ENCODE measurements around the gene MOB1B.

The MOB1B gene

DNA sequence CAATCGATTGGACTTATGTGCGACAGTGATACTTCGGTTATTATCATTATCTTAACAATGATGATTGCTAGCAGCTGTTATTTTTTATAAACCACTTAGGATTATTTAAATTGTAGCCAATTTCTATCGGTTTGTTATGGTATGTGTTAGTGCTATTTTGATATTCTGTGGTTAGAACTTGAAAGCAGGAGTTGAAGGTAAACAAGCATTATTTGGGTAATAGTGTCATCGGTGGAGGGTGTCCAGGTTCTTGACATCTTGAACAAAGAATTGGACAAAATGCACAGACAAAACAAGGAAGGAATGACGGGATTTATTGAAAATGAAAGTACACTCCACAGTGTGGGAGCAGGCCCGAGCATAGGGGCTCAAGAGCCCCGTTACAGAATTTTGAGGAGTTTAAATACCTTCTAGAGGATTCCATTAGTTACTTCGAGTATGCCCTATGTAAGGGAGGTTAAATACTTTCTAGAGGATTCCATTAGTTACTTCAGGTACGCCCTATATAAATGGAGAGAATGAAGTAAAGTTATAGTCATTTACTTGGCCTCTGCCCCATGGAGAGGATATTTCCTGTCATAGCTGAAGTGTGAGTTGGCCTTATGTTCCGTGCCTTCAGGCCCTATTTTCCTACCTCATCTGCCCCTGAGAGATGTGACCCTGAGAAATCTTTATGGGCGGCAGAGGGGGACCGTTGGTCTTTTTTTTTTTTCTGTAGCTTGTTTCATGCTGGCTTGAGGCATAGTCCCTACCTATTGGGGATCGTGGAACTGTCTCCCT lies 13.1 kb downstream of the MOB1B start:
- DNase-seq, result no peak

DNA sequence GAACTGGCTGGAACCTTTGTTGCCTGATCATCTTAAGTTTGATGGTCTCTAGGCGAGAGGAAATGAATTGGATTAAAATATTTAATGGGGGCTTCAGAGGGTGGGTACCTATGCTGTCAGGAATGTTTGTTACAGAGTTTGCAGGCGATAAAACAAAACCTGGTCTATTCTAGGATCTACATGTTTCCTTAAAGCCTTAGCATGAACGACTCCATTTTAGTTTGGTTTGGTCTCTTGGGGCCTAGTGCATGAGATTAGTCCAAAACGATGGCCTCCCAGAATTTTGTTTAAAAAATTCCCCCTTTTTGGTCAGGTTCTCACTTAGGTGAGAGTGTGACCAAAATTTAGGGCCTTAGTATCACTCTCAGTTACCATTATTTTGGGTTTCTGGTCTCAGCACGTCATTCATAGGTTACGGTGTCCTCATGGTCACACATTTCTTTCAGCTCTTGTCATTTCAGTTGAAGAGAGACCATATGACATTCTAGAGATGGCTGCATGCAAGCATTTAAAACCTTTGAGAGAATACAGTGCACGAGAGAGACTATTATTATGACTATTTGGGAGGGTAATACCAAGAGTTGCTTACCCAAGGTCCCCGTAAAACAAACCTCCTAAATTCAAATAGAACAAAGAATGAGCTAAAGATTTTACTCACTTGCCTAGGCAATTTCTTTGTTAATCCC lies 13.8 kb downstream of the MOB1B start:
- no peak for DNase-seq

DNA sequence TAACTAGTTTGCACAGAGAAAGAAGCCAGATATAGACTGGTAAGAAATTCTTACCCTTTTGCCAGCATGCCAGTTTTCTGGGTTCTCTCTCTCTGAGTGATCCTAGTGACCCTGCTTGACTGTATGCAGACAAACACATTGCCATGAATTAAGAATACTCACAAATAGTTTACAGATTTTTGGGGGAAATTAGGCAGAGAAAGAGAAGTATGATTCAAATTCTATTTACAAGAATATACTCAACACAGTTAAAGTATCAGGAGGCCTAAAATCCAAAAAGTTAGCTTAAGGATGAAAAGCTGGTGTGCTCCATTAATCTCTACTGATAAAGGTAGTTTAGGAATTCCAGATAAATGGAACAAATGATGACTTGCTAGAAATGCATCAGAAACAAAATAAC lies 18.4 kb downstream of the MOB1B start:
- DNase-seq, result no peak

DNA sequence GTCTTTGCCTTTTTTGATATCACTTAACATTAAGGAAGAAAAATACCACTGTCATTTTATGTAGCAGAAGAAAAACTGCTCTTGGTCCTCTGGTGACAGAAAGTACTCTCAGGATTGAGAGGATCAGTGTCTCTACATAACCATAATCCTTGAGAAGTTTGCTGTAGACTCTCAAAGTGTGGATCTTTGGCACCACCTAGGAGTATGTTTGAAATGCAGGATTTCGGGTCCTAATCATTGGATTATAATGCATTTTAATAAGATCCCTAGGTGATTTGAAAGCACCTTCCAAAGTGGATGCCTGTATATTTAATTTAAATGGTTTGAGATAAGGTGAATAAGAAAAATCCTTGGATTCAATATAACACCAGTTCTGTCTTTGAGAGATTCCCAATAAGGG lies 23.2 kb downstream of the MOB1B start:
- DNase-seq, result no peak

DNA sequence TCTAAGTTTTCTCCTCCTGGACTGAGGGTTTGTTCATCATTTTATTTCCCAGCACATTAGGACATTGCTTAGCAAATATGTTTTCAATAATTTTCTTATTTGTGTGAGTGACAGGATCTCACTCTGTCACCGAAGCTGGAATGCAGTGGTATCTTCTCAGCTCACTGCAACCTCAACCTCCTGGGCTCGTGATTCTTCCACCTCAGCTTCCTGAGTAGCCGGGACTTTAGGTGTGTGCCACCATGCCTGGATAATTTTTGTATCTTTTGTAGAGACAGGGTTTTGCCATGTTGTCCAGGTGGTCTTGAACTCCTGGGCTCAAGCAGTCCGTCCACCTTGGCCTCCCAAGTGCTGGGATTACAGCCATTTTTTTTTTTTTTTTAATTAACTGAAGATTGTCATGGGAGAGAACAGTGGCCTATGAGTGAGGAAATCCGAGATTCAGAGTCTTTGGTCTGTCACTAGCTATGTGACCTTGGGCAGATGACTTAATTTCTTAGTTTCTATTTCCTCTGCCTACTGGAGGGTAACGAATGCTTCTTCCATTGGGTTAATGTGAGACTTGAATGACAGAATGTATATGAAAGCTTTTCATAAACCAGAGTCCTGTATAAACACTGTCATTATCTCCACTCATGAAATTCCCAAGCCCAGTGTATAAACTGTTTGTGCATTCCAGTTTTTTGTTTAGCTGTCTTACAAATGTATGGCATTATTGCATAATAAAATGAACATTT lies 23.9 kb downstream of the MOB1B start:
- DNase-seq, result no peak

DNA sequence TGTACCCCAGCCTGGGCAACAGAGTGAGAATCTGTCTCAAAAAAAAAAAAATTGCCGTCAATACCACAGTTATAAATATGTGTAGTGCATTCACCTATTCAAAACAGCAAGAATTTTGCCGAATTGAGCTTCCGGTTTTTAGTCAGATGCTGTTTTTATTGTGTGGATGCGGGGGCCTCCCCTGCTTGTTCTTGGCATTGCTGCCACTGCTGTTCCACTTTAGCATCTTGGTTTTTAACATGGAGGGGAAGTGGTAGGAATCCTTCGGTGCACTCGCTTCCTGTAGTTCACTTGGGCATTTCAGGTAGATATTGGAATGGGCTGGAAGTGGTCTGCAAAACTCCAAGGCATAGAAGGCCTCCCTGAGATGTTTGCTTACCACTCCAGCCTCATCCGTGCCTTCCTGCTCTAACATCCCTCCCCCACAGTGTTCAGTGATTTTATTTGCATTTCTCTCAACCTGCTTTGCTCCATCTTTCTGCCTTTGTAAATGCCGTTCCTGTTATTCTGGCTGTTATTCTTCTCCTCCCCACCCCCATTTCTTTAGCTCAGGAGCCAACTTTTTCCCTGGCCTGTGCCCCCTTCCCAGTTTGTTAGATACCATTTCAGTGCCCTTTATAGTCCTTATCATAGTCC lies 25.5 kb downstream of the MOB1B start:
- DNase-seq, result peak; percentile 25

DNA sequence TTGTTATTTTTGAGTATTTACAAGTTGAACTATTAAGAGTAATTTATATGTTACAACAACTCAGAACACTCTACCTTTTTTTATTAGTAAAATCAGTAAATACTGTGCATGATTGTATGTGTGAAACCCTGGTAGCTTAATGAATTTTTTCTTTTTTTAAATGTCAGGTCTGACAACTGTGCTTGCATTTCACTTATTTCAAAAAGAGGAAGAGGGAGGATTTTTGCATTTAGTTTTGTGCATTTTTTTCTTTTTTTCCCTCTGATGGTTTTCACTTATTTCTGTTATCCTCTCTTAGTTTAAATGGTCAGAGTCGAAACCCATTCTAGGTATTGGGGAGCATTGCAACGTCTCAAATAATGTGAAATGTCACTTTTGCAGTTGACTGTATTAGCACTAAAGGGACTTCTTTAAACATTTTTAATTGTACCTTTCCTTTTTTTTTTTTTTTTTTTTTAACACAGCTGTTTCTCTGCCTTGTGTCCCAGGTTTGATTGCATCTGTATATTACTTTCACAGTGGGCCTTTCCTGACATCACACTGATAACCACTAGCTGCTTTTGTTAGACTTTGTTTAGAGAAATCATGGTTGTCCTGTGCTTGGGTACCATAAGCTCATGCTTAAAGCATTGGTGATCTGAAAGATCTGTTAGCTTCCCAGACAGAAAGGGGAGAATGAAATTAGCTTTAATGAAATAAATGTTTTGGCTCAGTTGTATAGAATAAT lies 28.5 kb downstream of the MOB1B start:
- DNase-seq, result no peak

DNA sequence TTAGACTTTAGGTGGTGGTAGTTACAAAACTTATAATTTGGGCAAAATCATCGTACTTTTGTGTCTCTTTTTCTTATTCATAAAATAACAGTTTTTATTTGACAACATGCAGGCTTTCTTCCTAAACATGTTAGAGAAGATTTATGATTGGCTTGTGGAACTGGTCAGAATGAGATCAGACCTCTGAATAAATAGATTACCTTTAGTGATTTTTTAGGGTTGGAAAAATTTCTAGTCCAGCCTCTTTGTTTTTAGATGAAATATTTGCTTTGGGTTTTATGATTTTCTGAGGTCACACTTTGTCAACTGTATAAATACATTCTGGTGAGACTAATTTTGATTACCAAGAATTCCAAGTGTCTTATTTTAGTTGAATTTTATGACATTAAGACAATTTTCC lies 29.2 kb downstream of the MOB1B start:
- DNase-seq, result no peak

DNA sequence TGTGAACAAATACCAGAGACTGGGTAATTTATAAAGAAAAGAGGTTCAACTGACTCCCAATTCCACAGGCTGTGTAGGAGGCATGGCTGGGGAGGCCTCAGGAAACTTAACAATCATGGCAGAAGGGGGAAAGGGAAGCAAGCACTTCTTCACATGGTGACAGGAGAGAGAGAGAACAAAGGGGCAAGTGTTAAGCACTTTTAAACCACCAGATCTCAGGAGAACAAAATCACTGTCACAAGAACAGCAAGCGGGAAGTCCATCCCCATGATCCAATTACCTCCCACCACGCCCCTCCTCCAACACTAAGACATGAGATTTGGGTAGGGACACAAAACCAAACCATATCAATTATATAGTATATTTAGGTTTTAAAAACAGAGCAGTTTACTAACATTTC lies 30.8 kb downstream of the MOB1B start:
- DNase-seq, result no peak

DNA sequence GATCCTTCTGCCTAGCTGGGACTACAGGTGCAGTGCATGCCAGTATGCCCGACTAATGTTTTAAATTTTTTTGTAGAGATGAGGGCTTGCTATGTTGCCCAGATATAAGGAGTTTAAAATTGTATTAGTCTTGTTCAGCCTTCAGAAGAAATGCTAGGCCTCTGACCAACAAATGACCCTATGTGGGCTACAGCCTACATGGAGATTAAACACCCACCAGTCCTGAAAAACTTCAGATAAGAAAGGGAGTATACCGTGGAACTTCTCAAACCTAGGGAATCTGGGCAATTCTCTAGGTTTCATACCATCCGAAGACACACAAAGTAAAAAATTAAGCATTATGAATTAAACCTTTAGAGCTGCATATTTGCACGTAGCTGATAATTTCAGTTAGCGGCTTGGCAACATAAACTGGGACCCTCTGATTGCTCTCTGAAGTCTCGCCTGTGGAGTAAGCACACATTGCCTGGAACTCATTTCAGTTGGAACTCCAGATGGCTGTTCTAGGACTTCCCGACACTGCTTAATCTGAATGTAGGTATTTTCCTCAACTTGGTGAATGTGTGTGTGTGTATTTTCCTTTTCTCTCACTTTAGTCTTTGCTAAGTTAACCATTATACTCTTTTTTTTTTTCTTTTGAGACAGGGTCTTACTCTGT lies 33.0 kb downstream of the MOB1B start:
- no peak for DNase-seq

DNA sequence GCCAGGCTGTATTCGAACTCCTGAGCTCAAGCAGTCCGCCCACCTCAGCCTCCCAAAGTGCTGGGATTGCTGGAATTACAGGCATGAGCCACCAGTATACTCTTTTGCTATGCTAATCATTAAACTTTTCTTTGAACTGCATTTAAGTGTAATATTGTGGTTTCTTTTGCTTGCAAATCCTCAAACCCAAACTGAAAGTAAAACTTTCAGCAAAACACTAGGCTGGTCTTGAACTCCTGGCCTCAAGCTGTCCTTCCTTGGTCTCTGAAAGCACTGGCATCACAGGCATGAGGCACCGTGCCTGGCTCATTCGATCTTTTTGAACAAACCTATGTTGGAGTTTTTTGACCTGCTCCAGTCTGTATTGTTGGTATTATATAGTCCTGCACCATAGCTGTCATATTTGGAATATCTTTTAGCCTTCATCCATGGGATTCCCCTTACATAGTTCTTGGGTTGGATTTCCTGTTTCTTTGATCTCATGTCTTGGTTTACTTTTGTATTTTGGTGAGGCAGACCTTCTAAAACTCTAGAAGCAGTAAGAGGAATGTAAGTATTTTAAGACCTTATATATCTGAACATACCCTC lies 34.1 kb downstream of the MOB1B start:
- no peak for DNase-seq

DNA sequence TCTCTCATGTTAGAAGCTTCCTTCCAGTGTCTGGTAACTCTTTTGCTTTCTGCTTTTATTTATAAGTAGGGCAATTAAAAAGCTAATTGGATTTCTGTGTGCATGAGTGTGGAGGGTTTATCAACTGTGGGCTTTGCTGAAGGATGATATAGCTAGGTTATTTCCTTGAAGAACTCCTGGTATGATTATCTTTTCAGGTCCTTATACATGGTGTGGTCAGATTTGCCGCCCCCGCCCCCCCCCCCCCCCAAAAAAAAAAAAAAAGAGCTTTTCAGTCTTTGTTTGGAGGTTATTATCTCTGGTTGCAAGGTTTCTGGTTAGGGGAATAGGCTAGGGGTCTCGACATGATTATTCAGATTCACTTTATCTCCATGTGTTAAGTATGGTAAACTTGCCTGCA lies 35.9 kb downstream of the MOB1B start:
- no peak for DNase-seq

DNA sequence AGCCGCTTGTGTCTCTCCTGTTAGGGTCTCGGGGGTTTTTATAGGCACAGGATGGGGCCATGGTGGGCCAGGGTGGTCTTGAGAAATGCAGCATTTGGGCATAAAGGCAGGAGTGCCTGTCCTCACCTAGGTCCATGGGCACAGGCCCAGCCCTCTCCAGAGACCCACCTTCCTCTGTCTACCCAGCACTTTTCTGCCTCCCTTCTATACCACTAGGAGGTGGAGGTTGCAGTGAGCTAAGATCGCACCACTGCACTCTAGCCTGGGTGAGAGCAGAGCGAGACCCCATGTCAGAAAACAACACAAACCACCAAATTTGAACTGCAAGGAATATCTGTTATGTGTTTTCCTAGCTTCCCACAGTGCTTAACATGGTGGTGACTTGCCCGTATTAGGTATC lies 38.0 kb downstream of the MOB1B start:
- no peak for DNase-seq

DNA sequence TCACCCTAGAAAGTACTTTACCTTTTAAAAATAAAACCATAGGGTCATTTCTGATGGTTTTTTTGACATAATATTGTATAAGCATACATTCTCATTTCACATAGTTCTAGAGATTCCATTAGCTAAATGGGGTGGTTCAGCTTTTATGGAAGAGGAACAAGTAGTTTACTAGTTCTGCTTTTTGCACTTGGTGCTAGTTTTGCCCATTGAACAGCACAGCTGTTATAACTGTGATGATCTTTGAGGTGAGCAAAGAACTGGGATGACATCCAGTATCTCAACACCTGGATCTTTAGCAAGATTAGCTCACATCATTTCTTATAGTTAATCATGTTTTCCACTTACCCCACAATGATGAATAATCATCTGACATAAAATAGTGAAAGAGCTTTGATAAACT lies 40.9 kb downstream of the MOB1B start:
- no peak for DNase-seq

DNA sequence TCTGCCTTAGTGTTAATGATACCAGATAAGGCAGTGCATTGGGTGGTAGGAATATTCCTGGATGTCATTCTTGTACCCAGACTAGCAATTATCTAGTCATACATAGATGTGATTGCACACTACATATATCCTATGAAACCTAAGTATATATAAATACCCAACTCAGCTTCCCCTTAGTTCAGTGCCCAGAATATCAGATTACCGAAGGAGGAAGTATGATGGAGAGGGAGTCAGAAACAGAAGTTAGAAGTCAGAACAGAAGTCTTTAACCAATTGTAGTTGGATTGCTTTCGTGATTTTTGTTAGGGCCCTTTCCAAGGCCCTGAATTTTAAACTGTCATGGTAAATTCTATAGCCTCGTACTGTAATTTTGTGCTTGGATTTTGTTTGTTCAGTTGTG lies 42.9 kb downstream of the MOB1B start:
- DNase-seq, result no peak

DNA sequence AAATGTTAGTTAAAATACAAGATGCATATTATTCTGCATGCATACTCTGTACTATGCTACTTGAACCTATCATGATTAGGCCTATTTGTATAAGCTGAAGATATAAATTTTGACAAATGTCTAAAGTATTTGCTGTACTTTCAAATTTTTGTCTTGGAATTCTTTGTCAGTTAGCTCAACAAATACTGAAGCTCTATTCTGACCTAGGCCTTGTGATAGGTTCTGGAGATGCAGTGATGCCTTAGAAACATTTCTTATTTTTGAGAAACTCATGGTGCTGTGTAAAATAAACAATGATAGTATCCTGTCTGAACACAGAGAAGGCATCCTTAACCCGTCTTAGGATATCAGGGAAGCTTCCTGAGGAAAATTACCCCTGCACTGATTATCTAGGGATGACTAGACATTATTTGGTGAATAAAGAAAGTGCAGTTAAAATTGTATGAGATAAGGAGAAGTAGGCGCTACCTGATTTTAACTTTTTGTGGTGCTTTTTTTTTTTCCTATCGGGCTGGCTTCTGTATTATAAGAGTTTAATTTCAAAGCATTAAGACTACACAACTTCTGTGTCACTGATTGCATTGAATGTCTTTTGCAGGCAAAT lies 43.4 kb downstream of the MOB1B start:
- no peak for DNase-seq

DNA sequence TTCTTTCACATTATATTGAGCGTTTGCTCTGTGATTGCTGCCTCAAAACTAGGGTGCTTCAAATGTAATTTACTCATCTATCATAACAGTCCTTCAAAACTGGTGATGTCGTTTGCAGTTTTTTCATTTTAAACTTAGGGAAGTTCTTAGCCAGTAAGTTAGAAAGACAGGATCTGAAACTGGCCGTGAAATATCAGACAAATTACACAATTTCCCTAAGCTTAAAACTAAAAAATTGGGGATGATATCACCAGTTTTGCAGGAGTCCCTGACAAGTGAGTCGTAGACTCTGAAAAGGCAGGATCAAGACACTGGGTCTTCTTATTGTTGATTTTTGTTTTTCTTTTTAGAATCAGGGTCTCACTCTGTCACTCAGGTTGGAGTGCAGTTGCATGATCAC lies 44.8 kb downstream of the MOB1B start:
- DNase-seq, result no peak

DNA sequence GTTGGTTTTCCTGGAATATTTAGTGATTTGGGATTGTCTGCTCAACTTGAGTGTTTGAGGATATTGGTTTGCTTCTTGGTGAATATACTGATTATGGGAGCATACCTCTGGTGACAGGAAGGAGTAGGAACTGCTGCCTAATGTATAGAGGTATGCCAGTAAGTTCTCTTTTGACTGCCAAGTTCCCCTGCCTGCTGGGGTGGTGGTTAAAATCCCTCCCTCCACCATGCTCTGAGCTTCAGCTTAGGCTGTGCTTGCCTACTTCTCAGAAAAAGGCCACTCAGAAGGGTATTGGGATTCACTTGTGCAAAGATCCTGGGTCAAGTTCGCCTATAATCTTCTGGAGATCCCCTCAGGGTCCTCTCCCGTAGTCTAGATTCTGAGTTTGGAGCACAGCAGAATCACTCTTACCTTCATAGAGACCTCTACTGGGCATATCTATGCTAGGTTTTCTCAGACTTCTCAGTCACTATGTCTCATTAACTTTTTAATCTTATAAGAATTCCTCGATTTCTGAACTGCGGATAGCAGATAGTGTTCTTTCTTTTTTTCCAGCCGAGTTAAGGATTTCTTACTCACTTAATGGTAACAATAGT lies 46.6 kb downstream of the MOB1B start:
- DNase-seq, result no peak

DNA sequence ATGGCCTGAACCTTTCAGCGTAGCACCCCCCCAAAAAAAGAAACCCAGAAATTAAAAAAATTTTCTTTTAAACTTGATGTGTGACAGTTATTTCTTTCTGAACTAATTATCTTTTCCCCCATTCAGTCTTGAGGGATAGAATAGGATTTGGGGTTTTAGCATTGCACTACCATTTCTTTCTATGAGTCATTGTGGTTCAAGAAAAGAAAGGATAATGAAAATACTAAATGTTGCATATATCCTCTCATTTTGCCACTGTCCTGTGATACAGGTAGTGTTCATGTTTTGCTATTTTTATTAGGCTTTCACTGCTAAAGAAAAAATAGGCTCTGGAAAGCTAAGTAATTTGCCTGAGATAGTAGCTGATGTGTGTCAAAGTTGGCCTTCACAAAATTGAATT lies 51.9 kb downstream of the MOB1B start:
- DNase-seq, result no peak

DNA sequence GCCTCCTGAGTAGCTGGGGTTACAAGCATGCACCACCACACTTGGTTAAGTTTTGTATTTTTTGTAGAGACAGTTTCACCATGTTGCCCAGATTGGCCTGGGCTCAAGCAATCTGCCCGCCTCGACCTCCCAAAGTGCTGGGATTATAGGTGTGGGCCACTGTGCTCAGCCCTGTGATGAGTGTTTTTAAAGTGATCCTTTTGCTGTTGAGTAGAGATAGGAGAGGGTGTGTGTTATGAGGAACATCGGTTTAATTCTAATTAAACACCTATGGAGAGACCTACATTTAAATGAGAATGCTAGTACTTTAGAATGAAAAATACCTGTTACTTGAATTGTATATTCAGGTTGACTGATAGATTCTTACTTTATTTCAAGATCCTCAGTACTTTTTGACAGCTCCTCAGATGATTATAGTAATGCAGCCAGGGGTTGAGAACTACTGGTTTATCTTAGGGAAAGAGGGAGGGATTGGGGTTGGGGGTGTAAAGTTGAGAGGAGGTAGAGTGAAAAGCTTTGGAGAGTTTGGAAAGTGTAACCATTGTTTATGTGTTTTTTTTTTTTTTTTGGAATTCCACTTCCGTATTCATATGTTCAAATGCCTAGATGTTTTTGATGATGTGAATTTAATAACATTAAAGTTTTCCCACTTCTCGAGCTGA lies 54.5 kb downstream of the MOB1B start:
- DNase-seq, result no peak

DNA sequence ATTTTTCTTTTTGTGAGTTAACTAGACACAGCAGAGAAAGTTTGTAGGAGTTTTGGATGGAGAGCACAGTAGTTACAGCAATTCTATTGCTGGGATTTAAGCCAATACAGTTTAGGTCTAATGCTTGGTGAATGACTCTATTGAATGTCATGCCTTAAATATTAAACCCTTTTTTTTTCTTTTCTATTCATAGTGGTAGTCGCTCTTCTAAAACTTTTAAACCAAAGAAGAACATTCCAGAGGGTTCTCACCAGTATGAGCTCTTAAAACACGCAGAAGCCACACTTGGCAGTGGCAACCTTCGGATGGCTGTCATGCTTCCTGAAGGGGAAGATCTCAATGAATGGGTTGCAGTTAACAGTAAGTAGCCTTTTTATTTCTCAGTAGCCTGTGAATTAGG lies 56.5 kb downstream of the MOB1B start:
- DNase-seq, result no peak

All from stimulated activated CD4-positive, alpha-beta T cell treated with anti-CD3 and anti-CD28 coated beads, Interleukin-1b, Interleukin-23, amount 100 ng/mL, for 48 hours (primary cell).